HG02981 (cell line): ENCODE results near the gene ANKDD1A.

Source experiments
- ATAC-seq: cut with Tn5 transposase; IDR thresholded peaks from one replicate; pipeline ENCODE4 v1.9.1; 2021; ENCODE audit warnings: mild to moderate bottlenecking, moderate library complexity; ENCODE audit not compliant: unreplicated experiment

ANKDD1A gene

DNA sequence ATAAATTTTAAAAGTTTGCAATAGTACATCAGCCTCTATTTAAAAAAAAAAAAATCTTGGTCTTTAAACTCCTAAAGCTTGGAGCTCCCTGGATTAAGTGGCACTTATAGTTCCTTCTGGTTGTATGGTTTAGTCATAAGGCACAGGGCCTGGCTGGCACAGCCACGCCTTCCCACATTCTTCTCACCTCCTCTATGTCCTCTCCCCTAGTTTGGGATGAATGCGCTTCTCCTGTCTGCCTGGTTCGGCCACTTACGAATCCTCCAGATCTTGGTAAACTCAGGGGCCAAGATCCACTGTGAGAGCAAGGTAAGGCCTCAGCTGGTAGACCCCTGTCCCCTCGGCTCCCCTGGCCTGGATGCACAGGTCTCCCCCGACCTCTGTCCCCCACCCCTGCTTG, 10.0 kb downstream of the ANKDD1A start:
- ATAC-seq, result no peak

DNA sequence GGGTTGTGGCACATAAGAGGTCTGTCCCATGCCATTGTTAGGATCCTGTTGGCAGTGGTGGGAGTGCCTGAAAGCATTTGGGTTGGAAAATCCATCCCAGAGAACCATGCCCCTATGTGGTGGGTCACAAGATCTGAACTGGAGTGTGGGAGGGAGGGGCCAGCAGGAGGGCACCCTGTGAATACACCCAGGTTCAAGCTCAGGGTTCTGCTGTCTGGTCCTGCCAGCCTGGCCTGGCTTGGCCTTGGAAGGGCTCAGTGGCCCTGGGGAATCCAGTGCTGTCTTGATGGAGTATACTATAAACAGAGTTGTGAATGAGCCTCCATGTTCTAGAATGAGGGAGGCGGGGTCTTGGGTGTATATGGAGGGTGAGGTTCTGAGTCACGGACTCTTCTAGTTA, 11.8 kb downstream of the ANKDD1A start:
- ATAC-seq, result no peak

DNA sequence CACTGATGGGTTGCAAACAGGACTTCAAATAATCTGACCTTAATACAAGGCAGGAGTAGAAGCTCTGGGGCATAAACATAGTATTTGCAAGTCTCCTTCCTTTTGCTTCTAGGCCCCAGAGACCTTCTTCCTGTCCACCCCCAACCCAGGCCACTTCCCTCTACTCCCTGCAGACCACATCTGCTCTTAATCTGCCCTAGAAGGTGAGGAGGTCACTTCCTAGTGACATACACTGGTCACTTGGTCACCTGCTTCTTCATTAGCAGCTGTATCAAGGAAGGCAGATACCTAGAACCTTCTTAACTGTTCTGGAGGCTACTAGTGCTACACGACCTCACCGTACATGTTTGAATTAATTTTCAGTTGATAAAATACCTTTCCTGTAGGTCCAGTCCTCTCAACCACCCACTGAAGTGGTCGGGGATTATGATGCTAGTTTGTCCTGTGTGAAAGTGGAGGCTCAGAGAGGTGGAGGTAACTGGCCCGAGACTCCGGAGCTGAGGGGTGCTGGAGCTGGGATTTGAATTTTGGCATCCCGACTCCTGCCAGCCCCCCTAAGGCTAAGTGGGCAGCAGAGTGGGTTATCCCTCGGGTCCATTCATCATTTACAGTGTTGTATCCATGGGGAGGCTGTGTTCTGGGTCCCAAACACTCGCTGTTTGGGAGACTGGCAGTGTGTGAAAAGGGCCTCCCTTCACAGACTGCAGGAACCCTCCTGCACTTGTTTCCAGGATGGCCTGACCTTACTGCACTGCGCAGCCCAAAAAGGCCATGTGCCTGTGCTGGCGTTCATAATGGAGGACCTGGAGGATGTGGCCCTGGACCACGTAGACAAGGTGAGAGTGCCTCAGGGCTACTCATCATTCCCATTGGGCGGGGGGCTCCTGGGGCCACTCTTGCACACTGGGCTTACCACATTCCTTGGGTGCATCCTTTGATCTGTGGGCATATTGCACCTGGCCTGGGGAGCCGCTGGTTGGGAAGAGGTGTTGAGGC, 13.9 kb downstream of the ANKDD1A start:
- ATAC-seq, result no peak

- no peak for ATAC-seq
Measured at GRCh38 chr15:64926661-64927060, 15.0 kb downstream of the ANKDD1A start.

GRCh38 chr15:64928626-64929220, 17.0 kb downstream of the ANKDD1A start:
- ATAC-seq, result no peak

DNA sequence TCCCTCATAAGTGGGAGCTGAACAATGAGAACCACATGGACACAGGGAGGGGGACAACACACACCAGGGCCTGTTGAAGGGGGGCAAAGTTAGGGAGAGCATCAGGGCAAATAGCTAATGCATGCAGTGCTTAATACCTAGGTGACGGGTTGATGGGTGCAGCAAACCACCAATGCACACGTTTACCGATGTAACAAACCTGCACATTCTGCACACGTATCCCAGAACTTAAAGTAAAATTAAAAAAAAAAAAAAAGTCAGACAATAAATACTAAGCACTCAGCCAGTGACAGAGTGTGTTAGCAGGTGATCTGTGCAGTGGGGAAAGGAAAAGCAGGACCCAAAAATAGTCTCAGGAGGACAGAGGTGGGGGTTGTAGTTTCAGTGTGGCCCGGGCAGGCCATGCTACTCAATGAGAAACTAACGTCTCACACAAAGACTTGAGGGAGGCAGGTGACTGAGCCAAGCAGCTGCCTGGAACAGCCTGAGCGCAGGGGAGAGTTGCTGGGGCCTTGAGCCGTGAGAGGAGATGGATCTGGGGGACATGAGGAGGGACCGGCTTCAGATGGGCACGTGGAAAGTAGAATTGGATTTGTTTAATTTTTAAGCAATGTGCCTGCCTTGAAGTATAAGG, 18.4 kb downstream of the ANKDD1A start:
- no peak for ATAC-seq

- no peak for ATAC-seq
Measured at GRCh38 chr15:64930778-64931371, 19.2 kb downstream of the ANKDD1A start.

DNA sequence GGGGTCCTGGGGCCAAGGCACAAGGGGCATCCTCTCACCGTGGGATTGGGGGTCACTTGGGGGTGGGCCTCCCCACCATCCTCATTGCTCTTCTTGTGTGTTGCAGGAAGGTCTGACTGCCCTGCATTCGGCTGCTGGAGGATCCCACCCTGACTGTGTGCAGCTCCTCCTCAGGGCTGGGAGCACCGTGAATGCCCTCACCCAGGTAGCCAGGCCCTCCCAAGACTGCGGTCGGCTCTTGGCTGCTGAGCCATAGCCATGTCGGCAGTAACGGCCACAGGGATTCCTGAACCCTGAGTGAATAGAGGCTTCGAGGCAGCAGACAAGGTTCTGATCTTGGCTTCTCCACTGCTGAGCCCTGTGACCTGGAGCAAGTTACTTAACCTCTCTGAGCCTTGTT, 19.7 kb downstream of the ANKDD1A start:
- ATAC-seq, result no peak

DNA sequence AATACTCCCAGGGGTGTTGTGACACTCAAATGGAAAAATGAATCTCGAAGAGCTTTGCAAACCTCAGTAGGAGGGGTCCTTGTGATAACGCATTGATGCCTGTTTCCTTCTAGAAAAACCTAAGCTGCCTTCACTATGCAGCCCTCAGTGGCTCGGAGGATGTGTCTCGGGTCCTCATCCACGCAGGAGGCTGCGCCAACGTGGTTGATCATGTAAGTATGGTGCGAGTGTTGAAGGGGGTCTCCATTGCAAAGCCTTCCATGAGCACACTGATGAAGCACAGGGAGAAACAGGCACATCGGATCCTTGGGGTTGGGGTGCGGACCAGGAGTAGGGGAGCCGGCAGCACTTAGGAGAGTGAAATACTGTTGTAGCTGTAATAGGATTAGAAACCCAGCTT, 22.3 kb downstream of the ANKDD1A start:
- ATAC-seq, result no peak

- no peak for ATAC-seq
Measured at GRCh38 chr15:64938192-64938591, 26.5 kb downstream of the ANKDD1A start.

GRCh38 chr15:64942356-64942755, 30.7 kb downstream of the ANKDD1A start:
- ATAC-seq, result no peak

GRCh38 chr15:64943512-64944225, 32.0 kb downstream of the ANKDD1A start:
- no peak for ATAC-seq

DNA sequence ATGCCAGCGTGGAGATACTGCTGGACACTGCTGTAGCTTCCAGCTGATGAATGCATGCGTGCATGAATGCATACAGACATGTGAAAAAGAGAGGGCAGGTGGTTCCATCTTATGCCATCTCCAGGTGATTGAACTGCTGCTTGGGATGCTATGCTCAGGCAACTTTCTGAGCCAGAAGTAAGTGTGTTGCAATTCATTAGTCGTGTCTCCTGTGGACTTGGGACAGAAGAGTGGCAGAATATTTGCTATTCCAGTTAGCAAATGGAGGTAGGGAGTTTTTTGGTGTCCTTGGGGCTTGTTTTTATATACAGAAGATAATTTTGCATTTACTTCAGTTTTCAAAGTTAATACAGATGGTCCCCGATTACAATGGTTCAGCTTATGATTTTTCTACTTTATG, 33.3 kb downstream of the ANKDD1A start:
- no peak for ATAC-seq

DNA sequence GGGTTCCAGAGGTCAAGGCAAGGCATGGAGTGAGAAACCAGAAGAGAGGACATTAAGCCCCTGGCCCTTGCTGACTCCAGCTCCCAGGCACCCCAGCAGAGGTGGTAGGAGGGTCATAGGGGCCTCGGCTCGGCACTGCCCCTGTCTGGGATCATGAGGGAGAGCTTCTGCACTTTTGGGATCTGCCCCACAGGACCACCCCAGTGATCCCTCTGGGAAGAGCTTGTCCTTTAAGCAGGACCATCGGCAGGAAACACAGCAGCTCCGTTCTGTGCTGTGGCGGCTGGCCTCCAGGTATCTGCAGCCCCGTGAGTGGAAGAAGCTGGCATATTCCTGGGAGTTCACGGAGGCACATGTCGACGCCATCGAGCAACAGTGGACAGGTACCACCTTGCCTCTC, 35.5 kb downstream of the ANKDD1A start:
- no peak for ATAC-seq

GRCh38 chr15:64948916-64949315, 37.2 kb downstream of the ANKDD1A start:
- no peak for ATAC-seq

GRCh38 chr15:64949383-64950186, 37.9 kb downstream of the ANKDD1A start:
- no peak for ATAC-seq

- ATAC-seq, result no peak
Measured at GRCh38 chr15:64950888-64951287, 39.2 kb downstream of the ANKDD1A start.

GRCh38 chr15:64951777-64952418, 40.2 kb downstream of the ANKDD1A start:
- no peak for ATAC-seq

GRCh38 chr15:64954395-64954794, 42.7 kb downstream of the ANKDD1A start:
- ATAC-seq, result no peak
